Measurements from ENCODE around the gene IL4R.

The IL4R gene

DNA sequence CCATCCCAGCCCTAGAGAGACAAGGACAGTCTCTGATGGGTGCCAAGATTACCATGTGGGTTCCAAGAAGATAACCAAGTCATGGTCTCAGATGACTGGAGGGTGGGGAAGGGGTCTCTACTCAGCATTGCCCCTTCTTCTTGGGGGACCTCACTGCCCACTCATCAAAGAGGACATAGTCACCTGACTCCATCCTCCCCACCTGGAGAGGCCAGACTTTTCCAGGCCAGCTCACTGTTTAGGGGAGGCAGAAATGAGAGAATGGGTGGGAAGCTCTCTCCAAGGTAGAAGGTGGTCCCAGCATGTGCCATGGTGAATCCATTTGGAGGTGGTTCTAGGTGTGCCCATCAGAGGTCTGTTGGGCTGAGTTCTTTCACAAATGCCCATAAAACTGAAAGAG lies 67.5 kb downstream of the IL4R start:
- H3K27ac ChIP-seq (ENCODE audit: low read depth, low read length), result no peak overlapping the region
- H3K4me1 ChIP-seq (ENCODE audit: control insufficient read depth, insufficient read depth, low read length, unreplicated experiment), result no peaks in the 10 kb centered on the region
- H2AFZ ChIP-seq (ENCODE audit: low read length, unreplicated experiment), result no peak overlapping the region
- H3K79me2 ChIP-seq (ENCODE audit: control insufficient read depth, insufficient read depth, low read length, unreplicated experiment), result no peaks in the 10 kb centered on the region
- no peaks in the 10 kb centered on the region for H3K36me3 ChIP-seq (ENCODE audit: insufficient read depth, low read length)
- peaks cover 5% of the 10 kb centered on the region; the same call in 1 of the 2 replicates for H3K27me3 ChIP-seq (ENCODE audit: insufficient read depth, low read length)
- no peak overlapping the region for H3K4me3 ChIP-seq (ENCODE audit: low read depth, low read length)

DNA sequence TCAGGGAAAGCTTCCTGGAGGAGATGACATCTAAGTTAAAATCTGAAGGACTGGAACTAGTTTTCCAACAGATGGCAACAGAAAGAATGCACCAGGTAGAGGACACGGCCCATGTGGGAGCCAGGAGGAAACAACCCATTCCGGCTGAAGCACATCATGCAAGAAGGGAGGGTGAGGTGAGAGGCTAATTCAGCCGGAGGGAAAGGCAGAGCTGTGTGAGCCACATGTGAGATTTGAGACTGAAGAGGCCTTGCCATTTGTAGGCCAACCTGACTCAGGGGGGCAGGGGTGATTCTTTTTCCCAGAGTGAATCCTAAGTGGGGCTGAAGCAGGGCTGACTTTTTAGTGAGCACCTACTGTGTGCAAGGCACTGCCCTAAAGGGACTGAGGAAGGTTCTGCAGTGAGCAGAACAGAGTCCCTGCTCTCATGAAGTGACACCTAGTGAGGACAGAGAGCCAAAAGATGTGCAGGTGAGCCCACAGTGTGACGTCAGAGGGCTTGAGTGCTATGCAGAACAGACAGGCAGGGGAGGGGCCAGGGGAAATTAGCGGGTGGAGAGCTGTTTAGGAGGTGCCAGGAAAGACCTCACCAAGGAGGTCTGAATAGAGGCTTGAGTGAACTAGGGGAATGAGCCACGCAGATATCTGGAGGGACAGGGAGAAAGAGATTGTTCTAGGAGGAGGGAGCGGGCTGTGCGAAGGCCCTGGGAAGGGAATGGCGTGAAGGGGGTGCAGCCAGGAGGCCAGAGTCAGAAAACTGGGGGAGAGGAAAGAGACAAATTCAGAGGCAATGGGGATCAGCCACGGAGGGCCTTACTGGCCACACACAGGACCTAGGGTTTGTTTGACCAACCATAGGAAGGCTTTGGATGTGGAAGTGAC lies 68.4 kb downstream of the IL4R start:
- H3K27me3 ChIP-seq (ENCODE audit: insufficient read depth, low read length), result peaks cover 13% of the 10 kb centered on the region
- no peaks in the 10 kb centered on the region for H3K4me1 ChIP-seq (ENCODE audit: control insufficient read depth, insufficient read depth, low read length, unreplicated experiment)
- no peak overlapping the region for H2AFZ ChIP-seq (ENCODE audit: low read length, unreplicated experiment)

DNA sequence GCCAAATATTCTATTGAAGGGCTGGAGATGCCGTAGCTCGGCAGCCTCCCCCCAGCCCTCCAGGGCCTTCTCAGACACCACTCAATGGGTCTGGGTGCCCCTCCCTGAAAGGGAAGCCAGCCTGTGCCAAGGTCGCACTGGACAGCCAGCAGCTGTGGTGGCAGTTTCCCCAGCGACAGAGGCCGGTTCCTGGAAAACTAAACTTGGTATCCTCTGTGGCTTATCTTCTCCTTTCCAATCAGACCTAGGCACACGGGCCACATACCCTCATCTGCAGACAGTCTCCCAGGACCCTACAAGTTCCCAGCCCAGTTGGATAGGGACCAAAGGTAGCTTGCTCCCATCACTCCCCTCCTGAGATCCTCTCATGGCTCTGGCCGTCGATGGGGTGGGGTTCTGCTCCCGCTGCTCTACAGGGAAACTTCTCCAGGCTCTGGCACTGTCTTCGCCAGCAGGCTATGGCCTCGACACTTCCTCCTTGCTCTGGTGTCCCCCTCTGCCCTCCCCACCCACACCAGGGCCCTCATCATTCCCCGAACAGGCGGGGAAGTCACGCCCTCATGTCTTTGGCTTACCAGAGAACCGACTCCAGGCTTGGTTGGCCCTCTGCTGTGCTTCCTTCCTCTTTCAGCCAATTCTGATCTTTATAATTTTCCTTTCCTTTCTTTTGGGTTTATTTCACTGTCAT lies 69.9 kb downstream of the IL4R start:
- Histone ChIP-seq H3K4me1 (ENCODE audit: control insufficient read depth, insufficient read depth, low read length, unreplicated experiment) (no peaks in the 10 kb centered on the region), H3K27ac (ENCODE audit: low read depth, low read length) (no peak overlapping the region), H3K27me3 (ENCODE audit: insufficient read depth, low read length) (peaks cover 22% of the 10 kb centered on the region), H2AFZ (ENCODE audit: low read length, unreplicated experiment) (no peak overlapping the region), H3K79me2 (ENCODE audit: control insufficient read depth, insufficient read depth, low read length, unreplicated experiment) (no peaks in the 10 kb centered on the region), H3K4me3 (ENCODE audit: low read depth, low read length) (no peak overlapping the region), H3K36me3 (ENCODE audit: insufficient read depth, low read length) (no peaks in the 10 kb centered on the region)

More for the DNA sequence above, 68.4 kb downstream of the IL4R start:
- H3K79me2 ChIP-seq (ENCODE audit: control insufficient read depth, insufficient read depth, low read length, unreplicated experiment), result no peaks in the 10 kb centered on the region
- no peaks in the 10 kb centered on the region for H3K36me3 ChIP-seq (ENCODE audit: insufficient read depth, low read length)
- H3K4me3 ChIP-seq (ENCODE audit: low read depth, low read length), result no peak overlapping the region
- H3K27ac ChIP-seq (ENCODE audit: low read depth, low read length), result no peak overlapping the region

DNA sequence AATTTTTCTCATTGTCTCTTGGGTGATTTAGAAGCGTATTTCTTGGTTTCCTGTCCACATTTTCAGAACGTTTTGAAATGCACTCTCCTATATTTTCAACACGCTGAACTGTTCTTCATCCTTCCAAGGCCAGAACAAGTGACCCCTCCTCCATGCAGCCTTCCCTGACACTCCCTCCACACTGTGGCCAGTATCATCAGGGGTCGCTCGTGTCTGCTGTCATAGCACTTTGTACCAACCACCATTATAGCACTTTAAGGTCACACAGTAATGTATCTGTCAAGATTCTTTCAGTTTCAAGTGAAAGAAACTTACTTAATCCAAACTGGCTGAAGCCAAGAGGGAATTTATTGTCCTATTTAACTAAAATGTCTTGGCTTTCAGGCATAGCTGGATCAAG lies 70.7 kb downstream of the IL4R start:
- Histone ChIP-seq H3K79me2 (ENCODE audit: control insufficient read depth, insufficient read depth, low read length, unreplicated experiment) (no peaks in the 10 kb centered on the region), H2AFZ (ENCODE audit: low read length, unreplicated experiment) (no peak overlapping the region), H3K4me3 (ENCODE audit: low read depth, low read length) (no peak overlapping the region), H3K4me1 (ENCODE audit: control insufficient read depth, insufficient read depth, low read length, unreplicated experiment) (no peaks in the 10 kb centered on the region), H3K27me3 (ENCODE audit: insufficient read depth, low read length) (peaks cover 29% of the 10 kb centered on the region), H3K27ac (ENCODE audit: low read depth, low read length) (no peak overlapping the region), H3K36me3 (ENCODE audit: insufficient read depth, low read length) (no peaks in the 10 kb centered on the region)

DNA sequence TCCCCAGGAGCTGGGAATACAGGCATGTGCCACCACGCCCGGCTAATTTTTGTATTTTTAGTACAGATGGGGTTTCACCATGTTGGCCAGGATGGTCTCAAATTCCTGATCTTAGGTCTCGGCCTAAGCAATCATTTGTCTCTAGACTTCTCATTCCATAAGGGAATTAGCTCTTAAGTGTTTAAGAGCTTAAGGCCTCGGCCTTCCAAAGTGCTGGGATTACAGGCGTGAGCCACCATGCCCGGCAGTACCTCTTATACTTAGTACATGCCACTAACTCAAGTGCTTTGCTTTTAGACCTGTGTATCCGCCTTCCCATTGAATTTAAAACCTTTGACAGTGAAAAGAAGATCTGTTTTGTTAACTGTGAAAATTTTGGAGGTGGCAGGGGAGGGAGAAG lies 71.6 kb downstream of the IL4R start:
- Histone ChIP-seq H3K27me3 (ENCODE audit: insufficient read depth, low read length) (peaks cover 36% of the 10 kb centered on the region), H3K4me3 (ENCODE audit: low read depth, low read length) (no peak overlapping the region), H3K79me2 (ENCODE audit: control insufficient read depth, insufficient read depth, low read length, unreplicated experiment) (no peaks in the 10 kb centered on the region), H3K36me3 (ENCODE audit: insufficient read depth, low read length) (no peaks in the 10 kb centered on the region), H3K4me1 (ENCODE audit: control insufficient read depth, insufficient read depth, low read length, unreplicated experiment) (no peaks in the 10 kb centered on the region), H2AFZ (ENCODE audit: low read length, unreplicated experiment) (no peak overlapping the region), H3K27ac (ENCODE audit: low read depth, low read length) (no peak overlapping the region)

DNA sequence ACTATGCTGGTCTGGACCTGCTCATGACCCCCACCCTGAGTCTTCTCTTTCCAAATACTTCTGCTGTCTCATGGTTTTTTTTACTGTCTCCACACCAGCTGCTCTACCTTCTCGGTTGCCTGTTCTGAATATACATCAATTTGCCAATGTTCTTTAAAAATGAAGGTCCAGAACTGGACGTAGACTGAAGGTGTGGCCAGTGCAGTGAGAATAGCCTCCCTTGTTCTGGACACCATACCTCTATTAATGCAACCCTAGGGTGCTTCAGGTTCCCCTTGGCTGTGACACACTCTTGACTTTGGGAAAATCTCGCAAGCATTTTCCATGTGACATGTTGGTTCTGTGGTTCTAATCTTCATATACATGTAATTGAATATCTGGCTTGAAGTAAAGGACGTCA lies 72.9 kb downstream of the IL4R start:
- Histone ChIP-seq H3K79me2 (ENCODE audit: control insufficient read depth, insufficient read depth, low read length, unreplicated experiment) (no peaks in the 10 kb centered on the region), H3K4me3 (ENCODE audit: low read depth, low read length) (no peak overlapping the region), H3K27ac (ENCODE audit: low read depth, low read length) (no peak overlapping the region), H3K36me3 (ENCODE audit: insufficient read depth, low read length) (no peaks in the 10 kb centered on the region), H3K27me3 (ENCODE audit: insufficient read depth, low read length) (peaks cover 45% of the 10 kb centered on the region), H3K4me1 (ENCODE audit: control insufficient read depth, insufficient read depth, low read length, unreplicated experiment) (no peaks in the 10 kb centered on the region), H2AFZ (ENCODE audit: low read length, unreplicated experiment) (no peak overlapping the region)

DNA sequence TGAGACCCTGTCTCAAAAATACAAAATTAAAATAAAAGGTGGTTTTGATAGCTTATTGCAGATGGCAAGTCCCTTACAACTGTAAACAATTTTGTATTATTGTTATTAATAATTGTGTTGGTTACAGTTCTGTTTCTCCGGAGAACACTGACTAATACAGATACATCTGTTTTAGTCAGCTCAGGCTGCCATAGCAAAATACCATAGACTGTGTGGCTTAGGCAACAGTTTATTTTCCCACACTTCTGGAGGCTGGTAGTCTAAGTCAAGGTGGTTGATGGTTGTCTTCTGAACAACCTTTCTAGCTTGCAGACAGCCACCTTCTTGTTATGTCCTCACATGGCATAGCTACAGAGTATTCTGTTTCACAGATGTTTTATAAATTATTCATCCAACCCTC lies 74.0 kb downstream of the IL4R start:
- no peak overlapping the region for H3K27ac ChIP-seq (ENCODE audit: low read depth, low read length)
- no peaks in the 10 kb centered on the region for H3K36me3 ChIP-seq (ENCODE audit: insufficient read depth, low read length)

DNA sequence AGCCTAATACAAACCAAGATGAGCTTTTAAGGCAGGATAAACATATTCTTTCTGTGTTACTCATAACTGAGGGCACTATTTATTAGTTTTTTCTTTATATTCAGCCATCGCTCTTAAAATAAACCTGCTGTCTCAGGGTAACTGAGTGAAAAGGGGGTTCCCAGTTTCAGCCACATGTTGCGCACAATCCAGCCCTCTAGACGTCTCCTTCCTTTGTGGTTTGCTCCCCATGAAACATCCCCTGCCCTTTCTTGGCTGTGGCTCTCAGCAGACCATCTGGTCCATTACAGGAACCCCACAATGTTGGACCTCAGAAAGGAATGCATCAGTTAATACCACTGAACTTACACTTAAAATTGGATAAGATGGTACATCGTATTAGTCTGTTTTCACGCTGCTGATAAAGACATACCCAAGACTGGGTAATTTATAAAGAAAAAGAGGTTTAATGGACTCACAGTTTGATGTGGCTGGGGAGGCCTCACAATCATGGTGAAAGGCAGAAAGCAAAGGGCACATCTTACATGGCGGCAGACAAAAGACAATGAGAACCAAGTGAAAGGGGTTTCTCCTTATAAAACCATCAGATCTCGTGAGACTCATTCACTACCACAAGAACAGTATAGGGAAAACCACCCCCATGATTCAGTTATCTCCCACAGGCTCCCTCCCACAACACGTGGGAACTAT lies 75.6 kb downstream of the IL4R start:
- peaks cover 56% of the 10 kb centered on the region for H3K27me3 ChIP-seq (ENCODE audit: insufficient read depth, low read length)
- H3K79me2 ChIP-seq (ENCODE audit: control insufficient read depth, insufficient read depth, low read length, unreplicated experiment), result no peaks in the 10 kb centered on the region
- H3K4me1 ChIP-seq (ENCODE audit: control insufficient read depth, insufficient read depth, low read length, unreplicated experiment), result no peaks in the 10 kb centered on the region
- no peak overlapping the region for H2AFZ ChIP-seq (ENCODE audit: low read length, unreplicated experiment)
- no peaks in the 10 kb centered on the region for H3K36me3 ChIP-seq (ENCODE audit: insufficient read depth, low read length)
- H3K4me3 ChIP-seq (ENCODE audit: low read depth, low read length), result no peak overlapping the region
- H3K27ac ChIP-seq (ENCODE audit: low read depth, low read length), result no peak overlapping the region

More for the DNA sequence above, 74.0 kb downstream of the IL4R start:
- Histone ChIP-seq H3K4me3 (ENCODE audit: low read depth, low read length) (no peak overlapping the region), H3K79me2 (ENCODE audit: control insufficient read depth, insufficient read depth, low read length, unreplicated experiment) (no peaks in the 10 kb centered on the region), H3K27me3 (ENCODE audit: insufficient read depth, low read length) (peaks cover 56% of the 10 kb centered on the region), H2AFZ (ENCODE audit: low read length, unreplicated experiment) (no peak overlapping the region), H3K4me1 (ENCODE audit: control insufficient read depth, insufficient read depth, low read length, unreplicated experiment) (no peaks in the 10 kb centered on the region)

DNA sequence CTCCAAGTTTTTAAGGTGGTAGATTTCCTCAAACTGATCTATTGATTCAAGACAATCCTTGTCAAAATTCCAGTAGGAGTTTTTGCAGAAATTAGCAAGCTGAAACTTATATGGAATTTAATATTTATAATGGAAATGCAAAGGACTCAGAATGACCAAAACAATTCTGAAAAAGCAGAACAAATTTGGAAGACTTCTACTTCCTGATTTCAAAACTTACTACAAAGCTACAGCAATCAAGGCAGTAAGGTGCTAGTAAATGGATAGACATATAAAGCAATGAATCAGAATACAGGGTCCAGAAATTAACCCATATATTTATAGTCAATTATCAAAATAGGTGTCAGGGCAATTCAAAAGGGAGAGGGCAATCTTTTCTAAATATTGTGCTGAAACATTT lies 76.4 kb downstream of the IL4R start:
- Histone ChIP-seq H3K36me3 (ENCODE audit: insufficient read depth, low read length) (no peaks in the 10 kb centered on the region), H3K4me1 (ENCODE audit: control insufficient read depth, insufficient read depth, low read length, unreplicated experiment) (no peaks in the 10 kb centered on the region), H3K27ac (ENCODE audit: low read depth, low read length) (no peak overlapping the region), H2AFZ (ENCODE audit: low read length, unreplicated experiment) (no peak overlapping the region), H3K4me3 (ENCODE audit: low read depth, low read length) (no peak overlapping the region), H3K27me3 (ENCODE audit: insufficient read depth, low read length) (peaks cover 52% of the 10 kb centered on the region), H3K79me2 (ENCODE audit: control insufficient read depth, insufficient read depth, low read length, unreplicated experiment) (no peaks in the 10 kb centered on the region)

DNA sequence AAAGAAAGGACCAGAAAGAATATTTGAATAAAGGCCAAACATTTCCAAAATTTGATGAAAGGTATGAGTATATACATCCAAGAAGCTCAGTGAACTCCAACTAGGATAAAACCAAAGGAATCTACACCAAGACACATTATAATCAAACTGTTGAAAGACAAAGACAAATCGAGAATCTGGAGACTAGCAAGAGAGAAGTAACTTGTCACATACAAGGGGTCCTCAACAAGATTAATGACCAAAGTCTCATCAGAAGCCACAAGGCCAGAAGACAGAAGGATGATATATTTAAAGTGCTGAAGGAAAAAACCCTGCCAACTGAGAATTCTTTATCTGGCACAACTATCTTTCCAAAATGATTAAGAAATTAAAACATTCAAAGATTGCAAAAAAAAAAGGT lies 78.9 kb downstream of the IL4R start:
- Histone ChIP-seq H3K4me3 (ENCODE audit: low read depth, low read length) (no peak overlapping the region), H3K4me1 (ENCODE audit: control insufficient read depth, insufficient read depth, low read length, unreplicated experiment) (no peaks in the 10 kb centered on the region), H3K36me3 (ENCODE audit: insufficient read depth, low read length) (no peaks in the 10 kb centered on the region), H3K27ac (ENCODE audit: low read depth, low read length) (no peak overlapping the region), H3K79me2 (ENCODE audit: control insufficient read depth, insufficient read depth, low read length, unreplicated experiment) (no peaks in the 10 kb centered on the region), H2AFZ (ENCODE audit: low read length, unreplicated experiment) (no peak overlapping the region), H3K27me3 (ENCODE audit: insufficient read depth, low read length) (peaks cover 44% of the 10 kb centered on the region)
